ENCODE results near the gene ZNF385A. TPM values are rescaled to one million over a fixed set of nuclear protein-coding genes. Genes with fewer than 3 reads are reported as not detected.

The ZNF385A gene
- total and polyA plus RNA-seq, 2 experiments from 2014 or later: 13.4 to 20.0 TPM

- H3K36me3 ChIP-seq: no peaks in the 10 kb centered on the region
- no peak overlapping the region for H3K4me3 ChIP-seq
- no peak for DNase-seq (ENCODE audit: low read depth in 1 of 2, low spot score in 1 of 2)
- H3K27ac ChIP-seq: peak overlapping the region; percentile 84
- H3K27me3 ChIP-seq: no peaks in the 10 kb centered on the region
- H3K9me3 ChIP-seq (ENCODE audit: low read depth): no peaks in the 10 kb centered on the region
- peaks cover 48% of the 10 kb centered on the region for H3K4me1 ChIP-seq (ENCODE audit: low read depth)
- no peak for TF ChIP-seq CTCF (IDR thresholded peaks at IDR 0.05; ENCODE audit: low read depth, low read length)
Observed at GRCh38 chr12:54374562-54375258, 9.8 kb downstream of the ZNF385A start.

- Histone ChIP-seq H3K4me3 (no peak overlapping the region), H3K4me1 (ENCODE audit: low read depth) (peaks cover 44% of the 10 kb centered on the region), H3K27me3 (no peaks in the 10 kb centered on the region), H3K27ac (peak overlapping the region; percentile 84), H3K36me3 (no peaks in the 10 kb centered on the region), H3K9me3 (ENCODE audit: low read depth) (no peaks in the 10 kb centered on the region)
- no peak for DNase-seq (ENCODE audit: low read depth in 1 of 2, low spot score in 1 of 2)
- TF ChIP-seq CTCF (IDR thresholded peaks at IDR 0.05; ENCODE audit: low read depth, low read length): no peak
Observed at GRCh38 chr12:54373649-54374561, 10.6 kb downstream of the ZNF385A start.

- H3K4me1 ChIP-seq (ENCODE audit: low read depth): peaks cover 32% of the 10 kb centered on the region
- no peak for TF ChIP-seq CTCF (IDR thresholded peaks at IDR 0.05; ENCODE audit: low read depth, low read length)
- no peaks in the 10 kb centered on the region for H3K9me3 ChIP-seq (ENCODE audit: low read depth)
- no peaks in the 10 kb centered on the region for H3K27me3 ChIP-seq
- H3K36me3 ChIP-seq: no peaks in the 10 kb centered on the region
- peak overlapping the region; percentile 44 for H3K27ac ChIP-seq
- no peak overlapping the region for H3K4me3 ChIP-seq
- DNase-seq (ENCODE audit: low read depth in 1 of 2, low spot score in 1 of 2): peak in 1 of 2 donors; percentile 35
Observed at GRCh38 chr12:54372113-54372806, 12.3 kb downstream of the ZNF385A start.

- H3K4me1 ChIP-seq (ENCODE audit: low read depth): peaks cover 24% of the 10 kb centered on the region
- no peak for TF ChIP-seq CTCF (IDR thresholded peaks at IDR 0.05; ENCODE audit: low read depth, low read length)
- H3K27me3 ChIP-seq: no peaks in the 10 kb centered on the region
- no peak overlapping the region for H3K4me3 ChIP-seq
- peak in 1 of 2 donors; percentile 67 for DNase-seq (ENCODE audit: low read depth in 1 of 2, low spot score in 1 of 2)
- H3K36me3 ChIP-seq: no peaks in the 10 kb centered on the region
- H3K27ac ChIP-seq: peak overlapping the region; percentile 44
- no peaks in the 10 kb centered on the region for H3K9me3 ChIP-seq (ENCODE audit: low read depth)
Observed at GRCh38 chr12:54371328-54372112, 13.0 kb downstream of the ZNF385A start.

Measured in cardiac muscle cell (in vitro differentiated cells and primary cell).